GM23248 (cell line): ENCODE results near the gene ARRDC1.

ENCODE experiments used
- EZH2 ChIP-seq: fragments of 200-600 bp; sonication (generic); IDR thresholded peaks from 2 replicates; pipeline ENCODE4 v1.6.1; 2018; ENCODE audit warnings: antibody characterized with exemption, mild to moderate bottlenecking; ENCODE audit not compliant: insufficient read depth, poor library complexity, severe bottlenecking
- EZH2phosphoT487 ChIP-seq: fragments of 200-600 bp; sonication (generic); IDR thresholded peaks from 2 replicates; pipeline ENCODE4 v1.6.1; 2018; ENCODE audit warnings: antibody characterized with exemption, moderate library complexity, mild to moderate bottlenecking, low read depth; ENCODE audit not compliant: insufficient read depth

DNA sequence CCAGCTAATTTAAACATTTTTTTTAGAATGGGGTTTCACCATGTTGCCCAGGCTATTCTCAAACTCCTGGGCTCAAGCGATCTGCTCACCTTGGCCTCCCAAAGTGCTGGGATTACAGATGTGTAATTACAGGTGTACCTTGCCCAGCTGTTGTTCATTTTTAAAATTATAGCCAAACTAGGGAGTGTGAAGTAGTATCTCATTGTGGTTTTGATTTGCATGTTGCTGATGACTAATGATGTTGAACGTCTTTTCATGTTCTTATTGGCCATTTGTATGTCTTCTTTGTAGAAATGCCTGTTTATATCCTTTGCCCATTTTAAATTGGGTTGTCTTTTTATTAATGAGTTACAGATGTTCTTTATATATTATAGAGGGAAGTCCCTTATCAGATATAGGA is 44.8 kb downstream of the ARRDC1 start:
- TF ChIP-seq EZH2 = no peak
- TF ChIP-seq EZH2phosphoT487 = no peak
